Caco-2 (cell line): Measurements from ENCODE around the gene SIK3. TPM values are rescaled to one million over a fixed set of nuclear protein-coding genes. Genes with fewer than 3 reads are reported as not detected.

Experiments used
- BruUV-seq: library from RNA; stranded (reverse); fragments of 400-500 nt; replicated peaks from 2 replicates; lab custom pipeline; 2021; lab: Mats Ljungman, UMichigan
- CTCF ChIA-PET: fragments of 300-600 bp; sonication (Branson Sonifier 250); formaldehyde crosslinking; loops from one replicate; lab custom pipeline; 2022; ENCODE audit warnings: antibody characterized with exemption; lab: Charles Lee
- POLR2A ChIA-PET: fragments of 300-600 bp; sonication (Branson Sonifier 250); formaldehyde crosslinking; loops from one replicate; lab custom pipeline; 2022; ENCODE audit warnings: antibody characterized with exemption; lab: Charles Lee
- DNase-seq, 2 experiments: peaks; one replicate each; pipeline versions ENCODE4 v3.0.0 to v3.0.0-alpha.2; 2020 to 2022
- H3K27me3 ChIP-seq: replicated peaks from 2 replicates; pipeline ENCODE4 v1.6.0; 2011; ENCODE audit warnings: low read length; ENCODE audit not compliant: control insufficient read depth, insufficient read depth
- H3K36me3 ChIP-seq: 2 replicates; pipeline ENCODE4 v1.5.1; 2011; ENCODE audit warnings: low read length; ENCODE audit not compliant: control insufficient read depth, insufficient read depth
- H3K4me1 ChIP-seq: fragments of 250-450 bp; sonication (Bioruptor Pico); 2 replicates; pipeline ENCODE4 v1.5.1; 2020; ENCODE audit warnings: mild to moderate bottlenecking
- H3K4me3 ChIP-seq: 2 replicates; pipeline ENCODE4 v1.5.1; 2011; ENCODE audit warnings: low read depth, mild to moderate bottlenecking, control low read depth, low read length
- H3K9me3 ChIP-seq: fragments of 250-450 bp; sonication (Bioruptor Pico); 2 replicates; pipeline ENCODE4 v1.5.1; 2020; ENCODE audit warnings: mild to moderate bottlenecking, moderate library complexity
- H3K27ac Mint-ChIP-seq: one replicate; pipeline ENCODE4 v1.8.0; 2022; ENCODE audit warnings: mixed read lengths; ENCODE audit not compliant: unreplicated experiment
- H3K27me3 Mint-ChIP-seq: one replicate; pipeline ENCODE4 v1.8.0; 2022; ENCODE audit warnings: mixed read lengths; ENCODE audit not compliant: insufficient read depth, unreplicated experiment
- H3K36me3 Mint-ChIP-seq: one replicate; pipeline ENCODE4 v1.8.0; 2022; ENCODE audit warnings: mild to moderate bottlenecking, mixed read lengths; ENCODE audit not compliant: insufficient read depth, unreplicated experiment
- H3K4me1 Mint-ChIP-seq: one replicate; pipeline ENCODE4 v1.8.0; 2022; ENCODE audit warnings: low read depth, mixed read lengths; ENCODE audit not compliant: unreplicated experiment
- H3K4me3 Mint-ChIP-seq: one replicate; pipeline ENCODE4 v1.8.0; 2022; ENCODE audit warnings: mild to moderate bottlenecking, moderate library complexity, mixed read lengths; ENCODE audit not compliant: unreplicated experiment
- H3K9me3 Mint-ChIP-seq: one replicate; pipeline ENCODE4 v1.8.0; 2022; ENCODE audit warnings: mixed read lengths; ENCODE audit not compliant: unreplicated experiment
- CTCF ChIP-seq, 2 experiments: fragments of 200-600 bp in 1 of 2; IDR thresholded peaks; 1 replicate in 1 of 2; 2 replicates in 1 of 2; pipeline versions ENCODE4 v1.5.1 to v1.8.0; 2011 to 2022; ENCODE audit warnings: antibody characterized with exemption in 1 of 2, control low read depth in 1 of 2, inconsistent platforms in 1 of 2, low read depth in 1 of 2, low read length in 1 of 2, mild to moderate bottlenecking in 1 of 2, moderate library complexity in 1 of 2; ENCODE audit not compliant: insufficient read depth in 1 of 2, severe bottlenecking in 1 of 2, unreplicated experiment in 1 of 2
- intact Hi-C: fragments of 100-400 bp; cut with micrococcal nuclease; formaldehyde crosslinking; loops from one replicate; pipeline ENCODE4 v1.10.0; 2022; ENCODE audit not compliant: unreplicated experiment
- total RNA-seq: library from RNA; stranded (reverse); gene quantifications from 2 replicates; pipeline ENCODE4 v1.2.3, GENCODE V29; 2022

Gene SIK3
- total RNA-seq, 1 experiment from 2014 or later = 65.7 TPM

GRCh38 chr11:116969694-116970093 lies 128.5 kb downstream of the SIK3 start:
- Mint-ChIP-seq H3K27ac (no peak overlapping the region), H3K36me3 (no peaks in the 10 kb centered on the region), H3K27me3 (no peaks in the 10 kb centered on the region), H3K9me3 (no peaks in the 10 kb centered on the region), H3K4me3 (no peak overlapping the region), H3K4me1 (peaks cover 29% of the 10 kb centered on the region)
- Histone ChIP-seq H3K4me3 (no peak overlapping the region), H3K4me1 (peaks cover 28% of the 10 kb centered on the region), H3K36me3 (0 out of 2 replicates have a peak, but pooled peaks cover 1% of the 10 kb centered on the region), H3K27me3 (no peaks in the 10 kb centered on the region), H3K9me3 (no peaks in the 10 kb centered on the region)
- no peak for TF ChIP-seq CTCF (IDR thresholded peaks at IDR 0.05; ENCODE audit: insufficient read depth in 1 of 2, low read depth in 1 of 2, low read length in 1 of 2, severe bottlenecking in 1 of 2, unreplicated experiment in 1 of 2)
- POLR2A ChIA-PET = interaction anchor here (0.6 kb wide), 1 partner anchor 252 kb away, joined by 3 read pairs; no protein-coding TSS in a partner anchor
- intact Hi-C loops = no loop called here
- DNase-seq = no peak
- CTCF ChIA-PET = no interaction called here
- BruUV-seq = no TSS peak

GRCh38 chr11:116964269-116964668 lies 134.0 kb downstream of the SIK3 start:
- Histone ChIP-seq H3K27me3 (no peaks in the 10 kb centered on the region), H3K4me3 (no peak overlapping the region), H3K36me3 (0 out of 2 replicates have a peak, but pooled peaks cover 1% of the 10 kb centered on the region), H3K4me1 (peaks cover 7% of the 10 kb centered on the region; the same call in 1 of the 2 replicates), H3K9me3 (no peaks in the 10 kb centered on the region)
- TF ChIP-seq CTCF (IDR thresholded peaks at IDR 0.05; ENCODE audit: insufficient read depth in 1 of 2, low read depth in 1 of 2, low read length in 1 of 2, severe bottlenecking in 1 of 2, unreplicated experiment in 1 of 2) = no peak
- DNase-seq = no peak
- Mint-ChIP-seq H3K27me3 (no peaks in the 10 kb centered on the region), H3K4me3 (no peak overlapping the region), H3K27ac (no peak overlapping the region), H3K4me1 (peaks cover 12% of the 10 kb centered on the region), H3K36me3 (peaks cover 3% of the 10 kb centered on the region), H3K9me3 (no peaks in the 10 kb centered on the region)
- intact Hi-C loops = no loop called here
- BruUV-seq = no TSS peak
- ChIA-PET CTCF (no interaction called here), POLR2A (no interaction called here)

GRCh38 chr11:116963813-116964212 lies 134.4 kb downstream of the SIK3 start:
- Mint-ChIP-seq H3K36me3 (peaks cover 7% of the 10 kb centered on the region), H3K27me3 (no peaks in the 10 kb centered on the region), H3K9me3 (no peaks in the 10 kb centered on the region), H3K27ac (no peak overlapping the region), H3K4me3 (no peak overlapping the region), H3K4me1 (peaks cover 12% of the 10 kb centered on the region)
- no peak overlapping the region for H3K4me3 ChIP-seq
- ChIA-PET POLR2A (no interaction called here), CTCF (no interaction called here)
- no peaks in the 10 kb centered on the region for H3K9me3 ChIP-seq
- 0 out of 2 replicates have a peak, but pooled peaks cover 1% of the 10 kb centered on the region for H3K36me3 ChIP-seq
- intact Hi-C loops = no loop called here
- peaks cover 7% of the 10 kb centered on the region; the same call in 1 of the 2 replicates for H3K4me1 ChIP-seq
- no peaks in the 10 kb centered on the region for H3K27me3 ChIP-seq
- no peak for DNase-seq
- no TSS peak for BruUV-seq
- TF ChIP-seq CTCF (IDR thresholded peaks at IDR 0.05; ENCODE audit: insufficient read depth in 1 of 2, low read depth in 1 of 2, low read length in 1 of 2, severe bottlenecking in 1 of 2, unreplicated experiment in 1 of 2) = no peak
